CD8-positive, alpha-beta memory T cell (primary cell): ENCODE results near the gene PRKCB. TPM values are rescaled to one million over a fixed set of nuclear protein-coding genes. Genes with fewer than 3 reads are reported as not detected.

Experiments used
- CTCF ChIA-PET: fragments of 350-600 bp; sonication (Branson Sonifier 250); formaldehyde crosslinking; loops from one replicate; lab custom pipeline; 2021; ENCODE audit warnings: antibody characterized with exemption; lab: Charles Lee
- POLR2A ChIA-PET: fragments of 350-600 bp; sonication (Branson Sonifier 250); formaldehyde crosslinking; loops from one replicate; lab custom pipeline; 2021; ENCODE audit warnings: antibody characterized with exemption; lab: Charles Lee
- DNase-seq, 5 donors: peaks; one replicate each; pipeline versions ENCODE4 v3.0.0 to v3.0.0-alpha.2; 2020 to 2022; ENCODE audit warnings: mixed read lengths in 1 of 5
- H3K27ac ChIP-seq: one replicate; pipeline ENCODE4 v1.7.0; 2013; ENCODE audit warnings: low read depth, mild to moderate bottlenecking, low read length, moderate library complexity
- H3K27me3 ChIP-seq: 2 replicates; pipeline ENCODE4 v1.7.0; 2013; ENCODE audit warnings: low read length, mild to moderate bottlenecking; ENCODE audit not compliant: insufficient read depth, poor library complexity, severe bottlenecking
- H3K36me3 ChIP-seq: 2 replicates; pipeline ENCODE4 v1.7.0; 2013; ENCODE audit warnings: mild to moderate bottlenecking, low read length, moderate library complexity; ENCODE audit not compliant: insufficient read depth
- H3K4me1 ChIP-seq: 2 replicates; pipeline ENCODE4 v1.7.0; 2013; ENCODE audit warnings: mild to moderate bottlenecking, low read length, moderate library complexity; ENCODE audit not compliant: insufficient read depth
- H3K4me3 ChIP-seq: 2 replicates; pipeline ENCODE4 v1.7.0; 2013; ENCODE audit warnings: mild to moderate bottlenecking, low read length
- H3K9me3 ChIP-seq: 2 replicates; pipeline ENCODE4 v1.7.0; 2013; ENCODE audit warnings: mild to moderate bottlenecking, low read length
- H3K27ac Mint-ChIP-seq, 8 donors: one replicate each; pipeline ENCODE4 v1.8.0; 2020 to 2021; ENCODE audit warnings: mixed read lengths in 8 of 8, mild to moderate bottlenecking in 6 of 8, inconsistent platforms in 3 of 8, moderate library complexity in 3 of 8
- H3K27me3 Mint-ChIP-seq, 2 donors: one replicate each; pipeline ENCODE4 v1.8.0; 2020 to 2021; ENCODE audit warnings: mixed read lengths in 2 of 2, mild to moderate bottlenecking in 1 of 2, moderate library complexity in 1 of 2
- H3K36me3 Mint-ChIP-seq, 3 donors: one replicate each; pipeline ENCODE4 v1.8.0; 2020 to 2021; ENCODE audit warnings: mixed read lengths in 3 of 3, inconsistent platforms in 1 of 3, mild to moderate bottlenecking in 1 of 3
- H3K4me1 Mint-ChIP-seq, 3 donors: one replicate each; pipeline ENCODE4 v1.8.0; 2020 to 2021; ENCODE audit warnings: mixed read lengths in 3 of 3, inconsistent platforms in 1 of 3, mild to moderate bottlenecking in 1 of 3
- H3K4me3 Mint-ChIP-seq, 7 donors: one replicate each; pipeline ENCODE4 v1.8.0; 2020 to 2021; ENCODE audit warnings: mixed read lengths in 7 of 7, mild to moderate bottlenecking in 6 of 7, moderate library complexity in 4 of 7, inconsistent platforms in 2 of 7
- H3K9me3 Mint-ChIP-seq, 5 donors: one replicate each; pipeline ENCODE4 v1.8.0; 2020 to 2022; ENCODE audit warnings: mixed read lengths in 5 of 5, mild to moderate bottlenecking in 3 of 5, moderate library complexity in 2 of 5, inconsistent platforms in 1 of 5
- polyA plus RNA-seq: library from polyadenylated mRNA; unstranded; fragments of 300-500 nt; fragmentation: Illumina TruSeq; gene quantifications from one replicate; pipeline ENCODE4 v1.2.3, GENCODE V29; 2021
- total RNA-seq, 2 experiments: library from RNA; stranded (reverse); gene quantifications; one replicate each; pipeline ENCODE4 v1.2.3, GENCODE V29; 2021

The PRKCB gene
- total and polyA plus RNA-seq, 3 experiments from 2014 or later, result 96.5 to 136 (median 98.2) TPM

GRCh38 chr16:23826528-23827045 is 9.2 kb upstream of the PRKCB start:
- H3K9me3 Mint-ChIP-seq, result peaks cover 0 to 11% (median 5%) of the 10 kb centered on the region in 5 donors
- H3K27me3 Mint-ChIP-seq, result no peaks in the 10 kb centered on the region
- Histone ChIP-seq H3K4me1 (peaks cover 29% of the 10 kb centered on the region), H3K9me3 (no peaks in the 10 kb centered on the region), H3K27ac (peak overlapping the region; percentile 55), H3K4me3 (peak overlapping the region; percentile 6), H3K36me3 (no peaks in the 10 kb centered on the region), H3K27me3 (no peaks in the 10 kb centered on the region)
- peak overlapping the region; percentile 10 to 83 (median 70) for H3K4me3 Mint-ChIP-seq
- peaks cover 0 to 18% (median 0%) of the 10 kb centered on the region in 3 donors for H3K36me3 Mint-ChIP-seq
- CTCF ChIA-PET, result interaction anchor here (0.8 to 3.6 kb wide), 4 partner anchors 9 to 184 kb away, joined by 3 to 13 read pairs (median 3); partner anchors contain the start of gene PRKCB
- peaks cover 37 to 44% (median 44%) of the 10 kb centered on the region in 3 donors for H3K4me1 Mint-ChIP-seq
- POLR2A ChIA-PET, result interaction anchor here (0.6 to 1.9 kb wide), 2 partner anchors 9 to 190 kb away, joined by 3 to 13 read pairs; partner anchors contain the start of gene PRKCB
- DNase-seq, result peak in 2 of 5 donors; percentile 59 to 63
- peak overlapping the region; percentile 78 to 96 (median 92) for H3K27ac Mint-ChIP-seq

GRCh38 chr16:23827057-23827456 is 8.7 kb upstream of the PRKCB start:
- peaks cover 37 to 44% (median 44%) of the 10 kb centered on the region in 3 donors for H3K4me1 Mint-ChIP-seq
- H3K27me3 ChIP-seq, result no peaks in the 10 kb centered on the region
- peak overlapping the region; percentile 78 to 96 (median 92) for H3K27ac Mint-ChIP-seq
- peaks cover 29% of the 10 kb centered on the region for H3K4me1 ChIP-seq
- no peak for DNase-seq
- POLR2A ChIA-PET, result interaction anchor here (1.9 kb wide), 1 partner anchor 9 kb away, joined by 13 read pairs; the partner anchor contains the start of gene PRKCB
- CTCF ChIA-PET, result interaction anchor here (0.8 to 3.6 kb wide), 5 partner anchors 9 to 183 kb away, joined by 3 to 13 read pairs (median 3); partner anchors contain the start of gene PRKCB
- H3K4me3 Mint-ChIP-seq, result peak overlapping the region; percentile 10 to 83 (median 70)
- peak overlapping the region; percentile 55 for H3K27ac ChIP-seq
- H3K9me3 ChIP-seq, result no peaks in the 10 kb centered on the region
- no peaks in the 10 kb centered on the region for H3K36me3 ChIP-seq
- H3K4me3 ChIP-seq, result peak overlapping the region; percentile 6
- H3K27me3 Mint-ChIP-seq, result no peaks in the 10 kb centered on the region
- H3K36me3 Mint-ChIP-seq, result peaks cover 0 to 18% (median 0%) of the 10 kb centered on the region in 3 donors
- peaks cover 0 to 11% (median 5%) of the 10 kb centered on the region in 5 donors for H3K9me3 Mint-ChIP-seq

DNA sequence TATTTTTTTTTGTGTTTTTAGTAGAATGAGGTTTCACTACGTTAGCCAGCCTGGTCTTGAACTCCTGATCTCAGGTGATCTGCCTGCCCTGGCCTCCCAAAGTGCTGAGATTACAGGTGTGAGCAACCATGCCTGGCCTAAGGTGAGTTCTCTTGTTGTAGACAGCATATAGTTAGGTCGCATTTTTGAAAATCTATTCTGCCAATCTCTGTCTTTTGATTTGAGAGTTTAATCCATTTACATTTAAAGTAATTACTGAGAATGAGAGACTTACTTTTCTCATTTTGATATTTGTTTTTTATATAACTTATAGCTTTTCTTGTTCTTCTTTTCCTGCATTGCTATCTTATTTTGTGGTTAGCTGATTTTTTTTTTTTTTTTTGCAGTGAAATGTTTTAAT is 6.3 kb upstream of the PRKCB start:
- peaks cover 46% of the 10 kb centered on the region for H3K4me1 ChIP-seq
- ChIA-PET POLR2A (interaction anchor here (0.6 to 0.9 kb wide), 3 partner anchors 8 to 1633 kb away, joined by 3 read pairs; no protein-coding TSS in a partner anchor), CTCF (interaction anchor here (1.1 to 2.6 kb wide), 5 partner anchors 8 to 184 kb away, joined by 3 to 12 read pairs (median 4); no protein-coding TSS in a partner anchor)
- Mint-ChIP-seq H3K27me3 (no peaks in the 10 kb centered on the region), H3K4me3 (no peak overlapping the region), H3K27ac (no peak overlapping the region), H3K36me3 (peaks cover 0 to 18% (median 0%) of the 10 kb centered on the region in 3 donors), H3K9me3 (peaks cover 0 to 11% (median 5%) of the 10 kb centered on the region in 5 donors), H3K4me1 (peaks cover 36 to 50% (median 49%) of the 10 kb centered on the region in 3 donors)
- H3K27me3 ChIP-seq, result no peaks in the 10 kb centered on the region
- no peaks in the 10 kb centered on the region for H3K9me3 ChIP-seq
- H3K4me3 ChIP-seq, result no peak overlapping the region
- no peak overlapping the region for H3K27ac ChIP-seq
- no peak for DNase-seq
- no peaks in the 10 kb centered on the region for H3K36me3 ChIP-seq

- Mint-ChIP-seq H3K36me3 (peaks cover 0 to 18% (median under 1%) of the 10 kb centered on the region in 3 donors), H3K4me3 (peak overlapping the region in 1 of 7 donors; percentile 21), H3K27ac (no peak overlapping the region), H3K9me3 (peaks cover 0 to 11% (median 5%) of the 10 kb centered on the region in 5 donors), H3K4me1 (peaks cover 37 to 50% (median 48%) of the 10 kb centered on the region in 3 donors), H3K27me3 (no peaks in the 10 kb centered on the region)
- Histone ChIP-seq H3K36me3 (no peaks in the 10 kb centered on the region), H3K4me3 (no peak overlapping the region), H3K9me3 (no peaks in the 10 kb centered on the region), H3K4me1 (peaks cover 50% of the 10 kb centered on the region), H3K27me3 (no peaks in the 10 kb centered on the region), H3K27ac (no peak overlapping the region)
- DNase-seq, result no peak
- POLR2A ChIA-PET, result no interaction called here
- CTCF ChIA-PET, result interaction anchor here (1.7 kb wide), 1 partner anchor 33 kb away, joined by 6 read pairs; no protein-coding TSS in a partner anchor
Observed at GRCh38 chr16:23830276-23830675, 5.5 kb upstream of the PRKCB start.

GRCh38 chr16:23832882-23833281 is 2.9 kb upstream of the PRKCB start:
- Histone ChIP-seq H3K27ac (no peak overlapping the region), H3K27me3 (no peaks in the 10 kb centered on the region), H3K4me1 (peaks cover 34% of the 10 kb centered on the region), H3K9me3 (no peaks in the 10 kb centered on the region), H3K4me3 (no peak overlapping the region), H3K36me3 (no peaks in the 10 kb centered on the region)
- Mint-ChIP-seq H3K4me1 (peaks cover 27 to 36% (median 34%) of the 10 kb centered on the region in 3 donors), H3K27me3 (peaks cover 0 to 2% of the 10 kb centered on the region in 2 donors), H3K36me3 (peaks cover 0 to 18% (median 7%) of the 10 kb centered on the region in 3 donors), H3K9me3 (peaks cover 0 to 11% (median 5%) of the 10 kb centered on the region in 5 donors), H3K4me3 (no peak overlapping the region), H3K27ac (peak overlapping the region in 1 of 8 donors; percentile 13)
- DNase-seq, result no peak
- ChIA-PET CTCF (interaction anchor here (1.3 to 3.9 kb wide), 2 partner anchors 26 to 31 kb away, joined by 3 to 24 read pairs; no protein-coding TSS in a partner anchor), POLR2A (interaction anchor here (0.9 kb wide), 1 partner anchor 46 kb away, joined by 3 read pairs; no protein-coding TSS in a partner anchor)

GRCh38 chr16:23833504-23833903 is 2.3 kb upstream of the PRKCB start:
- Histone ChIP-seq H3K27me3 (no peaks in the 10 kb centered on the region), H3K4me3 (no peak overlapping the region), H3K9me3 (no peaks in the 10 kb centered on the region), H3K36me3 (no peaks in the 10 kb centered on the region), H3K27ac (no peak overlapping the region), H3K4me1 (peaks cover 40% of the 10 kb centered on the region)
- DNase-seq, result no peak
- Mint-ChIP-seq H3K4me1 (peaks cover 29 to 38% (median 36%) of the 10 kb centered on the region in 3 donors), H3K4me3 (peak overlapping the region in 1 of 7 donors; percentile 9), H3K9me3 (peaks cover 0 to 11% (median 5%) of the 10 kb centered on the region in 5 donors), H3K36me3 (peaks cover 2 to 18% (median 8%) of the 10 kb centered on the region in 3 donors), H3K27ac (no peak overlapping the region), H3K27me3 (peaks cover 0 to 2% of the 10 kb centered on the region in 2 donors)
- POLR2A ChIA-PET, result interaction anchor here (0.9 kb wide), 1 partner anchor 46 kb away, joined by 3 read pairs; no protein-coding TSS in a partner anchor
- CTCF ChIA-PET, result interaction anchor here (1.3 to 3.9 kb wide), 2 partner anchors 27 to 31 kb away, joined by 3 to 24 read pairs; no protein-coding TSS in a partner anchor

DNA sequence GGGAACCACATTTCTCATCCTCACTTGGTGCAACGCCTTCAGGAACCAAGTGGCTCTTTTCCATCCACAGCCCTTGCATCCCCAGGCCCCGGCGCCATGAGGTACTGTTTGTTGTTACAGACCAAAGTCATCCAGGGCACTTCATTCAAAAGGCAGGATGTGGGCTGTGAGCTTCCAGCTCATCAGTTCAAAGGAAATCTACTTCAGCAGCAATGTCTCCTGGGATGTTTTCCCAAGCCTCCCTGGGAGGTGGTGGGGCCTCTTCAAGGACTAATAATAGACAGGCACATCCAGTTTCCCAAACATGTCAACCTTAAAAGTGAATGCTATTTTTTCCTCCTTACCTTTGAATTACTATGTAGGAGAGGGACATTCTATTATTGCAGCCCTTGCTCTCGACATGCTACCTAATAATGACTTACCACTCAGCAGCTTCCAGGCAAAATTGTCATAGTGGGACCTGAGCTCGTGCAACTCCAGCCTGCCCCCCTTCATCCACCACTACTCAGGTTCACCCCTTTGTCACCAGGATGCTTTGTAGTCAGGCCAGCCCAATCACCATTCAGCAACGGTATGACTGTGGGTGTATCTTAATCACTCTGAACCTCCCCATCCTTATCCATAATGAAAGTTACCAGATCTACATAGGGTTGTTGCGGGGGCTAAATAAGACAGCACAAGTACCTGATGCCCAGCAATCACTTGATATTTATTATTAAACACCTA is 1.7 kb upstream of the PRKCB start:
- Mint-ChIP-seq H3K9me3 (peaks cover 0 to 11% (median 5%) of the 10 kb centered on the region in 5 donors), H3K4me1 (peaks cover 35 to 43% (median 38%) of the 10 kb centered on the region in 3 donors), H3K27ac (peak overlapping the region in 3 of 8 donors; percentile 18 to 95 (median 64)), H3K36me3 (peaks cover 2 to 18% (median 13%) of the 10 kb centered on the region in 3 donors), H3K4me3 (peak overlapping the region; percentile 9 to 97 (median 54)), H3K27me3 (peaks cover 0 to 2% of the 10 kb centered on the region in 2 donors)
- CTCF ChIA-PET, result interaction anchor here (3.9 kb wide), 1 partner anchor 32 kb away, joined by 24 read pairs; no protein-coding TSS in a partner anchor
- H3K4me3 ChIP-seq, result no peak overlapping the region
- no peak overlapping the region for H3K27ac ChIP-seq
- no peak for DNase-seq
- peaks cover 47% of the 10 kb centered on the region for H3K4me1 ChIP-seq
- no peaks in the 10 kb centered on the region for H3K27me3 ChIP-seq
- POLR2A ChIA-PET, result interaction anchor here (0.9 kb wide), 1 partner anchor 45 kb away, joined by 3 read pairs; no protein-coding TSS in a partner anchor
- H3K36me3 ChIP-seq, result no peaks in the 10 kb centered on the region
- no peaks in the 10 kb centered on the region for H3K9me3 ChIP-seq
